ENCODE measurements around the gene DONSON.

- TF ChIP-seq CTCF (conservative IDR thresholded peaks at IDR 0.05) (no peak), ZFX (IDR thresholded peaks at IDR 0.05) (no peak)
Measured at GRCh38 chr21:33554982-33555344, 33.5 kb downstream of the DONSON start.

Measured in C4-2B (cell line).